HepG2 (cell line): ENCODE data around the gene LOXL3. TPM values are rescaled to one million over a fixed set of nuclear protein-coding genes. Genes with fewer than 3 reads are reported as not detected.
A peak's percentile ranks its signal among the peaks of the same experiment; 100 is the strongest.

Experiments used
- ATF7 ChIP-seq, 2 experiments: fragments of 450-650 bp in 1 of 2; sonication (generic) in 1 of 2; formaldehyde crosslinking in 1 of 2; IDR thresholded peaks; 2 replicates each; pipeline versions ENCODE4 v1.4.0 to v1.6.1; 2016 to 2020; ENCODE audit warnings: antibody characterized with exemption in 1 of 2, mild to moderate bottlenecking in 1 of 2, missing genetic modification reagents in 1 of 2
- FOXK1 ChIP-seq: sonication (generic); formaldehyde crosslinking; IDR thresholded peaks from 2 replicates; pipeline ENCODE4 v1.4.0; 2020; ENCODE audit warnings: low read depth, missing genetic modification reagents, borderline replicate concordance
- KDM1A ChIP-seq: IDR thresholded peaks from 2 replicates; pipeline ENCODE4 v1.6.1; 2016; ENCODE audit warnings: missing compliant biosample characterization
- KDM2A ChIP-seq: sonication (generic); formaldehyde crosslinking; IDR thresholded peaks from 2 replicates; pipeline ENCODE4 v1.4.0; 2020; ENCODE audit warnings: low read depth, missing genetic modification reagents, borderline replicate concordance
- POGZ ChIP-seq: sonication (generic); formaldehyde crosslinking; IDR thresholded peaks from 2 replicates; pipeline ENCODE4 v1.4.0; 2020; ENCODE audit warnings: mild to moderate bottlenecking, missing genetic modification reagents
- RARA ChIP-seq: IDR thresholded peaks from 2 replicates; pipeline ENCODE4 v1.6.1; 2016; ENCODE audit warnings: missing genetic modification reagents, missing compliant biosample characterization
- TAF15 ChIP-seq: fragments of 200-400 bp; formaldehyde crosslinking; IDR thresholded peaks from one replicate; pipeline ENCODE4 v1.6.1; 2018; ENCODE audit warnings: mild to moderate bottlenecking, low read depth, low read length; ENCODE audit not compliant: poor library complexity, severe bottlenecking
- TOE1 ChIP-seq: sonication (generic); formaldehyde crosslinking; IDR thresholded peaks from 2 replicates; pipeline ENCODE4 v1.4.0; 2020; ENCODE audit warnings: mild to moderate bottlenecking, missing genetic modification reagents
- ZBTB7B ChIP-seq: sonication (generic); formaldehyde crosslinking; IDR thresholded peaks from 2 replicates; pipeline ENCODE4 v1.4.0; 2020; ENCODE audit warnings: missing genetic modification reagents
- ZFP62 ChIP-seq: sonication (generic); formaldehyde crosslinking; IDR thresholded peaks from 2 replicates; pipeline ENCODE4 v1.4.0; 2020; ENCODE audit warnings: missing genetic modification reagents
- ZFP90 ChIP-seq: sonication (generic); formaldehyde crosslinking; IDR thresholded peaks from 2 replicates; pipeline ENCODE4 v1.8.0; 2022; ENCODE audit warnings: missing genetic modification reagents, mild to moderate bottlenecking, inconsistent platforms, borderline replicate concordance
- ZFYVE20 ChIP-seq: sonication (generic); formaldehyde crosslinking; IDR thresholded peaks from 2 replicates; pipeline ENCODE4 v1.8.0; 2023; ENCODE audit warnings: low read depth, mild to moderate bottlenecking, moderate library complexity, missing genetic modification reagents, borderline replicate concordance
- ZNF337 ChIP-seq: sonication (generic); formaldehyde crosslinking; IDR thresholded peaks from 2 replicates; pipeline ENCODE4 v1.5.1; 2020; ENCODE audit warnings: missing genetic modification reagents, low read depth, mild to moderate bottlenecking, borderline replicate concordance
- ZNF382 ChIP-seq: sonication (generic); formaldehyde crosslinking; IDR thresholded peaks from 2 replicates; pipeline ENCODE4 v1.5.0; 2020; ENCODE audit warnings: missing genetic modification reagents, mild to moderate bottlenecking, borderline replicate concordance
- ZNF441 ChIP-seq: sonication (generic); formaldehyde crosslinking; IDR thresholded peaks from 2 replicates; pipeline ENCODE4 v1.7.0; 2021; ENCODE audit warnings: missing genetic modification reagents, borderline replicate concordance
- ZNF556 ChIP-seq: sonication (generic); formaldehyde crosslinking; IDR thresholded peaks from 2 replicates; pipeline ENCODE4 v1.4.0; 2020; ENCODE audit warnings: mild to moderate bottlenecking, missing genetic modification reagents, borderline replicate concordance
- polyA plus RNA-seq, 8 experiments: library from polyadenylated mRNA; depleted of rRNA in 3 of 8; stranded (reverse) in 7 of 8; unstranded in 1 of 8; fragments of >200 nt; fragmentation: Illumina TruSeq in 4 of 8; extraction: Trizol in 4 of 8; gene quantifications; 2 replicates each; pipeline versions ENCODE4 v1.2.1 to v1.2.3, GENCODE V29; 2011 to 2016; ENCODE audit warnings: low read depth in 4 of 8, missing spikeins in 1 of 8, mixed read lengths in 1 of 8; ENCODE audit not compliant: insufficient read depth in 1 of 8
- total RNA-seq, 5 experiments: library from RNA; depleted of rRNA; stranded (reverse); fragments of >200 nt; fragmentation: Illumina TruSeq; extraction: Trizol; gene quantifications; 2 replicates each; pipeline ENCODE4 v1.2.3, GENCODE V29; 2016; ENCODE audit warnings: low read depth in 1 of 5
- TF ChIP-seq, protein P1 (sequence below): sonication (generic); formaldehyde crosslinking; IDR thresholded peaks from 2 replicates; pipeline ENCODE4 v1.5.0; 2020; ENCODE audit warnings: mild to moderate bottlenecking, missing genetic modification reagents
- TF ChIP-seq, protein P2 (sequence below): sonication (generic); formaldehyde crosslinking; IDR thresholded peaks from 2 replicates; pipeline ENCODE4 v1.5.0; 2020; ENCODE audit warnings: missing genetic modification reagents, mild to moderate bottlenecking, borderline replicate concordance
- TF ChIP-seq, protein P3 (sequence below): sonication (generic); formaldehyde crosslinking; IDR thresholded peaks from 2 replicates; pipeline ENCODE4 v1.4.0; 2020; ENCODE audit warnings: mild to moderate bottlenecking, missing genetic modification reagents, borderline replicate concordance

LOXL3 gene
- total and polyA plus RNA-seq, 2 of the 13 experiments (the other 11 are each of a cell fraction or from before 2014, with no cell fraction given) = 0.55 to 6.5 TPM

DNA sequence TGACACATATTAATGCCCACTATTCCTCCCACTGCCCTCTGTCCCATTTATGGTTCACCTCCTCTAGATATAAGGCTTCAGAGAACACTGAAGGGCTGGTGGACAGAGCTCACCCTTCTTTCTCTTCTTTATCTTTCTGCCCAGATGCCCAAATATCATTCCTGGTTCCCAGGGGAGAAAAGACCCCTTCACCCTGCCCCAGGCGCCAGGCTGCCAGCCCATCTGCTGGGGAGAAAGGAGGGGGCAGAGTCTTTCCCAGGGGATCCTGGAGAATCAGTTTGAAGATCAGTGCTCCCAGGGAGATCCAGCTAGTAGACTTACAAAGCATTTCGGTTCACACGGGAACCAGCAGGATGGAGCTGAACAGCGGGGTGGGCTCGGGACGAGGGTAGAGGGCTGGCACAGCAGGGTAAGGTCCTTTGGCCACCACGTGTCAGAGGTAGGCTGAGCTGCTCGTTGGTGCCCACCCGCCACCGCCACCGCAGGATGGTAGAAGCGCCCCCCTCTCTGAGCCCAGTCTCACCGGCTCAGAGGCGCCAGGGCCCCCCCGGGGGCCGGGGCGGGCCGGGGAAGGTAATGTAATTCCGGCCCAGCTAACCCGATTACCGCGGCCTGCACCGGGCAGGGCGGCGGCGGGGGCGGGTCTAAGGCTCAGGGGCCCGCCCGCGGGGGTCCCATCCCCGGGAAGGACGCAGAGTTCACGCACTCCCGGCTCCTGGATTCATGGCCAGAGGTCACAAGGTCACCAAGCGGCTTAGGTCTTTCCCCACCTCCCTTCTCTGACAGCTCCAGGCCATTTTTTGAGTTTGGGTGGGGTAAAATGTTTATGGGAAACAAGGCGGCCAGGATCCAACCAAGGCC lies 40.8 kb downstream of the LOXL3 start (continued):
- TF ChIP-seq POGZ (CRISPR knock-in tag) (no peak), ATF7 (IDR thresholded peaks at IDR 0.05) (no peak), ATF7 (CRISPR knock-in tag; IDR thresholded peaks at IDR 0.05) (no peak), ZNF441 (no peak), TAF15 (peak; percentile 41), ZBTB7B (CRISPR knock-in tag) (peak; percentile 90), KDM1A (CRISPR knock-in tag) (no peak), RARA (CRISPR knock-in tag) (peak; percentile 73), ZFP62 (CRISPR knock-in tag) (no peak), TOE1 (CRISPR knock-in tag) (0 out of 2 replicates have a peak, but pooled peaks have one; percentile 39), ZFYVE20 (CRISPR knock-in tag) (no peak), ZNF337 (CRISPR knock-in tag) (no peak), ZNF382 (CRISPR knock-in tag) (no peak), KDM2A (CRISPR knock-in tag) (peak; percentile 75; the same call in 1 of the 2 replicates), FOXK1 (CRISPR knock-in tag) (peak; percentile 29; the same call in 1 of the 2 replicates), ZFP90 (CRISPR knock-in tag) (no peak), ZNF556 (CRISPR knock-in tag) (no peak)
- TF ChIP-seq, protein P1, sequence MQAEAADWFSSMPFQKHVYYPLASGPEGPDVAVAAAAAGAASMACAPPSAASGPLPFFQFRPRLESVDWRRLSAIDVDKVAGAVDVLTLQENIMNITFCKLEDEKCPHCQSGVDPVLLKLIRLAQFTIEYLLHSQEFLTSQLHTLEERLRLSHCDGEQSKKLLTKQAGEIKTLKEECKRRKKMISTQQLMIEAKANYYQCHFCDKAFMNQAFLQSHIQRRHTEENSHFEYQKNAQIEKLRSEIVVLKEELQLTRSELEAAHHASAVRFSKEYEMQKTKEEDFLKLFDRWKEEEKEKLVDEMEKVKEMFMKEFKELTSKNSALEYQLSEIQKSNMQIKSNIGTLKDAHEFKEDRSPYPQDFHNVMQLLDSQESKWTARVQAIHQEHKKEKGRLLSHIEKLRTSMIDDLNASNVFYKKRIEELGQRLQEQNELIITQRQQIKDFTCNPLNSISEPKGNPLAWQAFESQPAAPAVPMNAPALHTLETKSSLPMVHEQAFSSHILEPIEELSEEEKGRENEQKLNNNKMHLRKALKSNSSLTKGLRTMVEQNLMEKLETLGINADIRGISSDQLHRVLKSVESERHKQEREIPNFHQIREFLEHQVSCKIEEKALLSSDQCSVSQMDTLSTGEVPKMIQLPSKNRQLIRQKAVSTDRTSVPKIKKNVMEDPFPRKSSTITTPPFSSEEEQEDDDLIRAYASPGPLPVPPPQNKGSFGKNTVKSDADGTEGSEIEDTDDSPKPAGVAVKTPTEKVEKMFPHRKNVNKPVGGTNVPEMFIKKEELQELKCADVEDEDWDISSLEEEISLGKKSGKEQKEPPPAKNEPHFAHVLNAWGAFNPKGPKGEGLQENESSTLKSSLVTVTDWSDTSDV (CRISPR knock-in tag) = no peak
- TF ChIP-seq, protein P2, sequence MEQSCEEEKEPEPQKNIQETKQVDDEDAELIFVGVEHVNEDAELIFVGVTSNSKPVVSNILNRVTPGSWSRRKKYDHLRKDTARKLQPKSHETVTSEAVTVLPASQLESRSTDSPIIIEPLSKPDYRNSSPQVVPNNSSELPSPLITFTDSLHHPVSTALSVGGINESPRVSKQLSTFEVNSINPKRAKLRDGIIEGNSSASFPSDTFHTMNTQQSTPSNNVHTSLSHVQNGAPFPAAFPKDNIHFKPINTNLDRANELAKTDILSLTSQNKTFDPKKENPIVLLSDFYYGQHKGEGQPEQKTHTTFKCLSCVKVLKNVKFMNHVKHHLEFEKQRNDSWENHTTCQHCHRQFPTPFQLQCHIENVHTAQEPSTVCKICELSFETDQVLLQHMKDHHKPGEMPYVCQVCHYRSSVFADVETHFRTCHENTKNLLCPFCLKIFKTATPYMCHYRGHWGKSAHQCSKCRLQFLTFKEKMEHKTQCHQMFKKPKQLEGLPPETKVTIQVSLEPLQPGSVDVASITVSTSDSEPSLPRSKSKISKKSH (CRISPR knock-in tag) = no peak; the same call in 1 of the 2 replicates
- TF ChIP-seq, protein P3, sequence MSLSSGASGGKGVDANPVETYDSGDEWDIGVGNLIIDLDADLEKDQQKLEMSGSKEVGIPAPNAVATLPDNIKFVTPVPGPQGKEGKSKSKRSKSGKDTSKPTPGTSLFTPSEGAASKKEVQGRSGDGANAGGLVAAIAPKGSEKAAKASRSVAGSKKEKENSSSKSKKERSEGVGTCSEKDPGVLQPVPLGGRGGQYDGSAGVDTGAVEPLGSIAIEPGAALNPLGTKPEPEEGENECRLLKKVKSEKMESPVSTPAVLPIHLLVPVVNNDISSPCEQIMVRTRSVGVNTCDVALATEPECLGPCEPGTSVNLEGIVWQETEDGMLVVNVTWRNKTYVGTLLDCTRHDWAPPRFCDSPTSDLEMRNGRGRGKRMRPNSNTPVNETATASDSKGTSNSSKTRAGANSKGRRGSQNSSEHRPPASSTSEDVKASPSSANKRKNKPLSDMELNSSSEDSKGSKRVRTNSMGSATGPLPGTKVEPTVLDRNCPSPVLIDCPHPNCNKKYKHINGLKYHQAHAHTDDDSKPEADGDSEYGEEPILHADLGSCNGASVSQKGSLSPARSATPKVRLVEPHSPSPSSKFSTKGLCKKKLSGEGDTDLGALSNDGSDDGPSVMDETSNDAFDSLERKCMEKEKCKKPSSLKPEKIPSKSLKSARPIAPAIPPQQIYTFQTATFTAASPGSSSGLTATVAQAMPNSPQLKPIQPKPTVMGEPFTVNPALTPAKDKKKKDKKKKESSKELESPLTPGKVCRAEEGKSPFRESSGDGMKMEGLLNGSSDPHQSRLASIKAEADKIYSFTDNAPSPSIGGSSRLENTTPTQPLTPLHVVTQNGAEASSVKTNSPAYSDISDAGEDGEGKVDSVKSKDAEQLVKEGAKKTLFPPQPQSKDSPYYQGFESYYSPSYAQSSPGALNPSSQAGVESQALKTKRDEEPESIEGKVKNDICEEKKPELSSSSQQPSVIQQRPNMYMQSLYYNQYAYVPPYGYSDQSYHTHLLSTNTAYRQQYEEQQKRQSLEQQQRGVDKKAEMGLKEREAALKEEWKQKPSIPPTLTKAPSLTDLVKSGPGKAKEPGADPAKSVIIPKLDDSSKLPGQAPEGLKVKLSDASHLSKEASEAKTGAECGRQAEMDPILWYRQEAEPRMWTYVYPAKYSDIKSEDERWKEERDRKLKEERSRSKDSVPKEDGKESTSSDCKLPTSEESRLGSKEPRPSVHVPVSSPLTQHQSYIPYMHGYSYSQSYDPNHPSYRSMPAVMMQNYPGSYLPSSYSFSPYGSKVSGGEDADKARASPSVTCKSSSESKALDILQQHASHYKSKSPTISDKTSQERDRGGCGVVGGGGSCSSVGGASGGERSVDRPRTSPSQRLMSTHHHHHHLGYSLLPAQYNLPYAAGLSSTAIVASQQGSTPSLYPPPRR (CRISPR knock-in tag) = no peak
